ENCODE measurements around the gene ORC6. TPM values are rescaled to one million over a fixed set of nuclear protein-coding genes. Genes with fewer than 3 reads are reported as not detected.

ORC6 gene
- polyA plus RNA-seq, 3 donors, result 0.21 to 1.5 (median 0.31) TPM

- Histone ChIP-seq H3K4me3 (replicated peaks in 1 of 3; ENCODE audit: low read depth in 2 of 3, low read length in 3 of 3) (no peak overlapping the region), H3K27me3 (ENCODE audit: control insufficient read depth in 2 of 2, insufficient read depth in 2 of 2, low read length in 2 of 2) (no peaks in the 10 kb centered on the region), H3K4me1 (ENCODE audit: control insufficient read depth in 1 of 2, insufficient read depth in 2 of 2, low read length in 2 of 2) (no peaks in the 10 kb centered on the region), H3K9ac (ENCODE audit: insufficient read depth, low read length, poor library complexity, severe bottlenecking) (no peak overlapping the region), H4K20me1 (ENCODE audit: insufficient read depth, low read length) (no peaks in the 10 kb centered on the region), H3K27ac (ENCODE audit: low read depth in 1 of 2, low read length in 2 of 2) (no peak overlapping the region), H3K4me2 (replicated peaks; ENCODE audit: extremely low read depth, low read length, poor library complexity, severe bottlenecking) (no peak overlapping the region), H3K36me3 (replicated peaks in 1 of 2; ENCODE audit: control insufficient read depth in 1 of 2, insufficient read depth in 2 of 2, low read length in 2 of 2) (no peaks in the 10 kb centered on the region), H3K9me3 (replicated peaks in 1 of 2; ENCODE audit: control insufficient read depth in 1 of 2, insufficient read depth in 1 of 2, low read length in 2 of 2) (no peaks in the 10 kb centered on the region), H2AFZ (ENCODE audit: insufficient read depth, low read depth, low read length, poor library complexity, severe bottlenecking) (no peak overlapping the region), H3K79me2 (ENCODE audit: insufficient read depth, low read length) (no peaks in the 10 kb centered on the region)
- TF ChIP-seq CTCF (IDR thresholded peaks at IDR 0.05), result no peak
- Mint-ChIP-seq H3K27me3 (ENCODE audit: low read depth in 3 of 3) (peaks cover 0 to 1% (median 0%) of the 10 kb centered on the region in 3 donors), H3K4me3 (no peak overlapping the region), H3K36me3 (peaks cover 0 to 2% of the 10 kb centered on the region in 2 donors), H3K9me3 (no peaks in the 10 kb centered on the region), H3K27ac (no peak overlapping the region), H3K4me1 (no peaks in the 10 kb centered on the region)
- WGBS (ENCODE audit: insufficient coverage), result 100% methylated on average over 2 of the region's 4 CpGs
- DNase-seq, result no peak
- intact Hi-C loops (cut with micrococcal nuclease), result no loop called here
Measured at GRCh38 chr16:46732561-46732960, 43.1 kb downstream of the ORC6 start.

GRCh38 chr16:46733319-46733830 lies 43.9 kb downstream of the ORC6 start:
- Histone ChIP-seq H3K36me3 (replicated peaks in 1 of 2; ENCODE audit: control insufficient read depth in 1 of 2, insufficient read depth in 2 of 2, low read length in 2 of 2) (no peaks in the 10 kb centered on the region), H2AFZ (ENCODE audit: insufficient read depth, low read depth, low read length, poor library complexity, severe bottlenecking) (no peak overlapping the region), H3K4me2 (replicated peaks; ENCODE audit: extremely low read depth, low read length, poor library complexity, severe bottlenecking) (no peak overlapping the region), H3K27ac (ENCODE audit: low read depth in 1 of 2, low read length in 2 of 2) (no peak overlapping the region), H3K9me3 (replicated peaks in 1 of 2; ENCODE audit: control insufficient read depth in 1 of 2, insufficient read depth in 1 of 2, low read length in 2 of 2) (no peaks in the 10 kb centered on the region), H3K9ac (ENCODE audit: insufficient read depth, low read length, poor library complexity, severe bottlenecking) (no peak overlapping the region), H4K20me1 (ENCODE audit: insufficient read depth, low read length) (no peaks in the 10 kb centered on the region), H3K79me2 (ENCODE audit: insufficient read depth, low read length) (no peaks in the 10 kb centered on the region), H3K27me3 (ENCODE audit: control insufficient read depth in 2 of 2, insufficient read depth in 2 of 2, low read length in 2 of 2) (no peaks in the 10 kb centered on the region), H3K4me3 (replicated peaks in 1 of 3; ENCODE audit: low read depth in 2 of 3, low read length in 3 of 3) (no peak overlapping the region), H3K4me1 (ENCODE audit: control insufficient read depth in 1 of 2, insufficient read depth in 2 of 2, low read length in 2 of 2) (no peaks in the 10 kb centered on the region)
- no peaks in the 10 kb centered on the region for H3K4me1 Mint-ChIP-seq
- H3K27me3 Mint-ChIP-seq (ENCODE audit: low read depth in 3 of 3), result peaks cover 0 to 1% (median 0%) of the 10 kb centered on the region in 3 donors
- H3K9me3 Mint-ChIP-seq, result no peaks in the 10 kb centered on the region
- TF ChIP-seq CTCF (IDR thresholded peaks at IDR 0.05), result no peak
- peak overlapping the region in 1 of 7 donors; percentile 33 for H3K27ac Mint-ChIP-seq
- no peak overlapping the region for H3K4me3 Mint-ChIP-seq
- WGBS (ENCODE audit: insufficient coverage), result 95% methylated on average over 4 of the region's 9 CpGs
- intact Hi-C loops (cut with micrococcal nuclease), result no loop called here
- DNase-seq, result no peak
- H3K36me3 Mint-ChIP-seq, result no peaks in the 10 kb centered on the region

Data from CD14-positive monocyte (primary cell).